Mesendoderm (in vitro differentiated cells): ENCODE measurements around the gene GLI3.

Experiments
- DNase-seq: peaks from one replicate; pipeline ENCODE4 v3.0.0; 2013
- H2AK5ac ChIP-seq: 2 replicates; pipeline ENCODE4 v1.6.1; 2013; ENCODE audit warnings: low read length, inconsistent platforms
- H2BK120ac ChIP-seq: 2 replicates; pipeline ENCODE4 v1.6.1; 2013; ENCODE audit warnings: low read depth, mild to moderate bottlenecking, low read length, moderate library complexity, mixed read lengths
- H2BK15ac ChIP-seq: replicated peaks from 2 replicates; pipeline ENCODE4 v1.6.1; 2013; ENCODE audit warnings: low read depth, mild to moderate bottlenecking, moderate library complexity
- H2BK5ac ChIP-seq: 2 replicates; pipeline ENCODE4 v1.6.1; 2013; ENCODE audit warnings: low read length, inconsistent platforms
- H3K18ac ChIP-seq: 2 replicates; pipeline ENCODE4 v1.6.1; 2013; ENCODE audit warnings: mild to moderate bottlenecking, low read length, mixed read lengths
- H3K23ac ChIP-seq: one replicate; pipeline ENCODE4 v1.6.1; 2013; ENCODE audit warnings: low read length
- H3K27ac ChIP-seq: 2 replicates; pipeline ENCODE4 v1.5.1; 2013; ENCODE audit warnings: low read depth, mild to moderate bottlenecking, inconsistent platforms, low read length, moderate library complexity
- H3K27me3 ChIP-seq: 2 replicates; pipeline ENCODE4 v1.6.1; 2013; ENCODE audit warnings: low read length, control low read depth, mild to moderate bottlenecking, inconsistent platforms; ENCODE audit not compliant: insufficient read depth, poor library complexity
- H3K36me3 ChIP-seq: 2 replicates; pipeline ENCODE4 v1.6.1; 2013; ENCODE audit warnings: low read length, inconsistent platforms; ENCODE audit not compliant: control insufficient read depth, insufficient read depth
- H3K4ac ChIP-seq: one replicate; pipeline ENCODE4 v1.6.1; 2013; ENCODE audit warnings: low read depth, mild to moderate bottlenecking, low read length, moderate library complexity
- H3K4me1 ChIP-seq: 2 replicates; pipeline ENCODE4 v1.6.1; 2013; ENCODE audit warnings: low read depth, low read length, inconsistent platforms; ENCODE audit not compliant: control insufficient read depth
- H3K4me2 ChIP-seq: 2 replicates; pipeline ENCODE4 v1.6.1; 2013; ENCODE audit warnings: low read length
- H3K4me3 ChIP-seq: 2 replicates; pipeline ENCODE4 v1.5.1; 2013; ENCODE audit warnings: mild to moderate bottlenecking, low read length
- H3K56ac ChIP-seq: one replicate; pipeline ENCODE4 v1.6.1; 2013; ENCODE audit warnings: low read length
- H3K79me1 ChIP-seq: 2 replicates; pipeline ENCODE4 v1.6.1; 2013; ENCODE audit warnings: low read length, inconsistent platforms
- H3K79me2 ChIP-seq: 2 replicates; pipeline ENCODE4 v1.6.1; 2013; ENCODE audit warnings: mild to moderate bottlenecking, low read length; ENCODE audit not compliant: control insufficient read depth, insufficient read depth
- H3K9ac ChIP-seq: 2 replicates; pipeline ENCODE4 v1.6.1; 2013; ENCODE audit warnings: low read length, inconsistent platforms
- H4K5ac ChIP-seq: one replicate; pipeline ENCODE4 v1.6.1; 2013; ENCODE audit warnings: low read length
- H4K8ac ChIP-seq: one replicate; pipeline ENCODE4 v1.6.1; 2013; ENCODE audit warnings: low read depth, mild to moderate bottlenecking, control low read depth, low read length, moderate library complexity
- WGBS: extraction: QIAGEN DNeasy Blood & Tissue Kit; methylation state at CpG from one replicate; pipeline ENCODE4 v1.1.7; 2013; ENCODE audit warnings: low lambda C conversion rate, missing lambda C conversion rate; ENCODE audit not compliant: insufficient coverage; ENCODE audit errors: extremely low coverage; 5-methylcytosine and 5-hydroxymethylcytosine counted together

The GLI3 gene

DNA sequence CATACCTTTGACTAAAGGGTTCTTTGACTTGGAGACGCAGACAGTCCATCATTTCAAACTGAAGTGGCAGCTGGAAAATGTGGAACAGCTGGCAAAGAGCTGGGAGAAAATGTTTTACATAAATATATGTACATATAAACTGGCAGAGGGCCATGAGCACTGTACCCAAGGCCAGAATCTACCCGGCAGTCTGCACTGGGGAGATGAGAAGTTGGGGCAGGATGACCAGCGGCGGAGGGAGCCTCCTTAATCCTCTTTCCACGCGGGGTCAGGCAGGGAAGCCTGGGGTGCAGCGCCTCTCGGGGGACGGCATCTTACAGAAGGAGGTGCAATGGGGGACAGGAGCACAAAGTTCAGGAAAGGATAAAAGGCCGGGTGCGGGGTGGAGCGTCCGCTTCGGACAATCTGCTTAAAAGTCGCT is 1.3 kb downstream of the GLI3 start:
- H3K36me3 ChIP-seq, result no peaks in the 10 kb centered on the region
- no peaks in the 10 kb centered on the region for H3K4me1 ChIP-seq
- no peak overlapping the region for H2BK120ac ChIP-seq
- peak overlapping the region; percentile 88 for H3K56ac ChIP-seq
- H4K5ac ChIP-seq, result no peak overlapping the region
- H3K79me2 ChIP-seq, result no peaks in the 10 kb centered on the region
- peaks cover 4% of the 10 kb centered on the region for H3K27me3 ChIP-seq
- peak overlapping the region; percentile 11 for H3K18ac ChIP-seq
- no peak for DNase-seq
- H2BK5ac ChIP-seq, result no peak overlapping the region
- H3K4ac ChIP-seq, result no peak overlapping the region
- no CpG with 5 or more reads among the region's 15 CpGs for WGBS
- H3K9ac ChIP-seq, result peak overlapping the region; percentile 37
- H2BK15ac ChIP-seq, result no peak overlapping the region
- H2AK5ac ChIP-seq, result no peak overlapping the region
- no peak overlapping the region for H3K23ac ChIP-seq
- no peaks in the 10 kb centered on the region for H3K79me1 ChIP-seq
- H3K27ac ChIP-seq, result no peak overlapping the region
- no peak overlapping the region for H4K8ac ChIP-seq
- H3K4me2 ChIP-seq, result peak overlapping the region; percentile 49
- peak overlapping the region; percentile 76 for H3K4me3 ChIP-seq

DNA sequence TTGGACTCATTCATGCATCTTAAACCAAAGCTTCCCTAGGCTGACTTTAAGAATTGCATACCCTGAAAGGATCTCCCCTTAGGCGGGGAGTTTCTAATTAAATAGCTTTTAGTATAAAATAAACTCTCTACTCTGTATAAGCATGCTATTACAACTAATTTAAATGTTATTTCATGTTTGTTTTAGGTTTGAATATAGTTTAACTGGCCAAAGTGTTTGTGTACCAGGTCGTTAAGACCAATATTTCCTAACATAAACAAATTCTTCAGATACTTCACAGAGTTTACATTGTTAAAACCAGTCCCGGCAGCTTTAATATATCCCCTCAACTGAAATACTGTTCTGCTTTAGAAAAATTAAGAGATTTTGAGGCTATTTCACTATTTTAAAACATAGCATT is 2.3 kb downstream of the GLI3 start:
- no peak overlapping the region for H2BK5ac ChIP-seq
- H3K9ac ChIP-seq, result no peak overlapping the region
- H3K56ac ChIP-seq, result no peak overlapping the region
- H3K79me1 ChIP-seq, result no peaks in the 10 kb centered on the region
- H3K79me2 ChIP-seq, result no peaks in the 10 kb centered on the region
- no peak overlapping the region for H3K4ac ChIP-seq
- no peak overlapping the region for H2BK15ac ChIP-seq
- H4K5ac ChIP-seq, result no peak overlapping the region
- no peak overlapping the region for H3K4me3 ChIP-seq
- H2BK120ac ChIP-seq, result no peak overlapping the region
- H3K27me3 ChIP-seq, result peaks cover under 1% of the 10 kb centered on the region
- H2AK5ac ChIP-seq, result no peak overlapping the region
- DNase-seq, result no peak
- no peak overlapping the region for H3K18ac ChIP-seq
- H3K23ac ChIP-seq, result no peak overlapping the region
- no peaks in the 10 kb centered on the region for H3K4me1 ChIP-seq
- no CpG with 5 or more reads among the region's 3 CpGs for WGBS
- H3K36me3 ChIP-seq, result no peaks in the 10 kb centered on the region
- no peak overlapping the region for H4K8ac ChIP-seq
- H3K4me2 ChIP-seq, result no peak overlapping the region
- no peak overlapping the region for H3K27ac ChIP-seq

GRCh38 chr7:42233695-42234331 is 3.2 kb downstream of the GLI3 start:
- no peak overlapping the region for H3K23ac ChIP-seq
- no peak overlapping the region for H2BK5ac ChIP-seq
- H4K8ac ChIP-seq, result no peak overlapping the region
- no peak overlapping the region for H3K4me3 ChIP-seq
- H4K5ac ChIP-seq, result no peak overlapping the region
- no peaks in the 10 kb centered on the region for H3K4me1 ChIP-seq
- H2AK5ac ChIP-seq, result no peak overlapping the region
- H2BK15ac ChIP-seq, result no peak overlapping the region
- no CpG with 5 or more reads among the region's 3 CpGs for WGBS
- no peaks in the 10 kb centered on the region for H3K27me3 ChIP-seq
- no peak overlapping the region for H3K18ac ChIP-seq
- no peak overlapping the region for H2BK120ac ChIP-seq
- no peaks in the 10 kb centered on the region for H3K79me2 ChIP-seq
- no peak overlapping the region for H3K27ac ChIP-seq
- no peaks in the 10 kb centered on the region for H3K79me1 ChIP-seq
- DNase-seq, result no peak
- H3K4me2 ChIP-seq, result no peak overlapping the region
- H3K9ac ChIP-seq, result no peak overlapping the region
- no peaks in the 10 kb centered on the region for H3K36me3 ChIP-seq
- H3K56ac ChIP-seq, result no peak overlapping the region
- no peak overlapping the region for H3K4ac ChIP-seq

DNA sequence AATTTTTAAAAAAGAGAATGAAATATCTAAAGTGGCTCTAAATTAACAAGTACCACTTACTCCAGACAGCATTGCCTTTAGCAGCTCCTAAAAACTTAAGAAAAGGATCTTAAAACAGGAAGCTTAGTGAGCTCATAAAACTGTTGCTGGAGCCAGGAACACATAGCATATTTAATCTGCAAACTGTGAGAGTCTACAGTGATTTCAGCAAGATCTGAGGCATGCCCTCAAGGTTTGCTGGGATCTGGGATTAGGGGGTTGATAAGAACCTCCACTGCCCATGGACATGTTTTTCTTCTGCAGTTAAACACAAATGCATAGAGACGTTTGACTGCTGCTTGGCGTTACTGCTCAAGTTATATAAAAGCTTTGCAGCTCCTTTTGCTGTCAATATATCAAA is 3.8 kb downstream of the GLI3 start:
- H3K27ac ChIP-seq, result no peak overlapping the region
- no peaks in the 10 kb centered on the region for H3K27me3 ChIP-seq
- no peak overlapping the region for H2BK15ac ChIP-seq
- no peak overlapping the region for H3K4me2 ChIP-seq
- WGBS, result no CpG with 5 or more reads among the region's 2 CpGs
- H4K5ac ChIP-seq, result no peak overlapping the region
- H3K23ac ChIP-seq, result no peak overlapping the region
- no peak overlapping the region for H3K18ac ChIP-seq
- H2BK5ac ChIP-seq, result no peak overlapping the region
- H3K36me3 ChIP-seq, result no peaks in the 10 kb centered on the region
- H3K9ac ChIP-seq, result no peak overlapping the region
- H3K4me1 ChIP-seq, result no peaks in the 10 kb centered on the region
- H3K4ac ChIP-seq, result no peak overlapping the region
- no peaks in the 10 kb centered on the region for H3K79me2 ChIP-seq
- no peak overlapping the region for H2BK120ac ChIP-seq
- DNase-seq, result peak; percentile 50
- H3K79me1 ChIP-seq, result no peaks in the 10 kb centered on the region
- no peak overlapping the region for H2AK5ac ChIP-seq
- no peak overlapping the region for H4K8ac ChIP-seq
- no peak overlapping the region for H3K56ac ChIP-seq
- H3K4me3 ChIP-seq, result no peak overlapping the region

DNA sequence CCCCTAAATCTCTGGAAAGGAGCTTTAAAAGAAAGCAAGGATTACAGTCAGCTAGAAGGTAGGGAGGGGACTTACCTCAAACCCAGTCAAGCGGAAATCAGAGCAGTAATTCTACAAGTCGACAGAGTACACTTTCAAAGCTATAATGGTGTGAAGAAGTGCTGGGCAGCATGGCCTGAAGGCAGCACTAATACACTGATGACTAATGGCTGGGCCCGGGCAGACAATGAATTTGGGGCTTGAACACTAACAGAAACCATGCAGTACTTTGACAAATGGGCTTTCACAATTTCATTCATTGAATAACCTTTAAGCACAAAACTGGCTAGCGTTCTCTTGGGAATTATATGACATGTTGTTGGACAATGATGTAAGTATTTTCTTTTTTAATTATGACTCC is 4.7 kb downstream of the GLI3 start:
- no peak overlapping the region for H2AK5ac ChIP-seq
- H2BK15ac ChIP-seq, result no peak overlapping the region
- no peak overlapping the region for H3K18ac ChIP-seq
- no peak overlapping the region for H3K4me3 ChIP-seq
- no peak overlapping the region for H2BK120ac ChIP-seq
- H3K4ac ChIP-seq, result no peak overlapping the region
- H3K36me3 ChIP-seq, result no peaks in the 10 kb centered on the region
- H3K4me2 ChIP-seq, result no peak overlapping the region
- H3K4me1 ChIP-seq, result no peaks in the 10 kb centered on the region
- H2BK5ac ChIP-seq, result no peak overlapping the region
- no peaks in the 10 kb centered on the region for H3K27me3 ChIP-seq
- H3K79me1 ChIP-seq, result no peaks in the 10 kb centered on the region
- no peak overlapping the region for H3K9ac ChIP-seq
- peak; percentile 76 for DNase-seq
- H3K27ac ChIP-seq, result no peak overlapping the region
- no peak overlapping the region for H3K23ac ChIP-seq
- H3K56ac ChIP-seq, result no peak overlapping the region
- no peak overlapping the region for H4K8ac ChIP-seq
- H3K79me2 ChIP-seq, result no peaks in the 10 kb centered on the region
- no CpG with 5 or more reads among the region's 4 CpGs for WGBS
- no peak overlapping the region for H4K5ac ChIP-seq
